OCI-LY7 (cell line): ENCODE data around the gene NEBL.

ENCODE experiments used
- CTCF ChIP-seq: fragments of 200-600 bp; sonication (generic); conservative IDR thresholded peaks from 2 replicates; pipeline ENCODE4 v1.5.1; 2014; ENCODE audit warnings: mild to moderate bottlenecking, antibody characterized with exemption, low read length, moderate library complexity, mixed read lengths
- EZH2phosphoT487 ChIP-seq: fragments of 200-600 bp; sonication (generic); IDR thresholded peaks from 2 replicates; pipeline ENCODE4 v1.6.1; 2018; ENCODE audit warnings: low read depth, borderline replicate concordance, mild to moderate bottlenecking, mixed run types, antibody characterized with exemption, low read length, moderate library complexity, mixed read lengths

GRCh38 chr10:20879136-20879535 is 18.0 kb downstream of the NEBL start:
- no peak for TF ChIP-seq CTCF
- no peak for TF ChIP-seq EZH2phosphoT487
